GM12878 (cell line): ENCODE results near the gene PKD1.
"Not testable (repeated sequence)": the region's sequence is repeated elsewhere in the genome, so short reads cannot be mapped to it uniquely, and the experiment has no call there.

Experiments used
- ASH2L ChIP-seq: fragments of 300-600, 200-600 bp; sonication (generic); IDR thresholded peaks from 2 replicates; pipeline ENCODE4 v1.6.1; 2017; ENCODE audit warnings: low read depth, mild to moderate bottlenecking, borderline replicate concordance
- BCL11A ChIP-seq: IDR thresholded peaks from 2 replicates; pipeline ENCODE4 v1.6.1; 2011; ENCODE audit warnings: low read depth, low read length
- ESRRA ChIP-seq: IDR thresholded peaks from 2 replicates; pipeline ENCODE4 v1.6.1; 2012; ENCODE audit warnings: mild to moderate bottlenecking, low read length, improper control_type of control experiment
- EZH2 ChIP-seq: IDR thresholded peaks from 2 replicates; pipeline ENCODE4 v1.6.1; 2012; ENCODE audit warnings: low read depth, mild to moderate bottlenecking, control low read depth, inconsistent platforms, low read length, borderline replicate concordance; ENCODE audit not compliant: control insufficient read depth
- MEF2B ChIP-seq: fragments of 450-650 bp; IDR thresholded peaks from 2 replicates; pipeline ENCODE4 v1.6.1; 2018; ENCODE audit warnings: mild to moderate bottlenecking, moderate library complexity; ENCODE audit not compliant: partially characterized antibody, poor library complexity, severe bottlenecking
- POLR2AphosphoS2 ChIP-seq: IDR thresholded peaks from 2 replicates; pipeline ENCODE4 v1.6.1; 2011; ENCODE audit warnings: low read depth, mild to moderate bottlenecking, low read length, improper control_type of control experiment, moderate library complexity
- ZNF217 ChIP-seq: fragments of 450-650 bp; IDR thresholded peaks from 2 replicates; pipeline ENCODE4 v1.6.1; 2017; ENCODE audit warnings: antibody characterized with exemption, mild to moderate bottlenecking
- TF ChIP-seq, protein P1 (sequence below), 3 experiments: IDR thresholded peaks in 2 of 3; conservative IDR thresholded peaks in 1 of 3; 2 replicates each; pipeline ENCODE4 v1.5.1; 2011; ENCODE audit warnings: low read depth in 3 of 3, low read length in 3 of 3, mild to moderate bottlenecking in 3 of 3, control low read depth in 2 of 3, moderate library complexity in 2 of 3, inconsistent platforms in 1 of 3, mixed read lengths in 1 of 3; ENCODE audit not compliant: control insufficient read depth in 2 of 3, insufficient read depth in 1 of 3; ENCODE audit errors: extremely low read depth in 1 of 3
- TF ChIP-seq, protein P2 (sequence below): IDR thresholded peaks from 2 replicates; pipeline ENCODE4 v1.6.1; 2012; ENCODE audit warnings: low read length, inconsistent platforms
- TF ChIP-seq, protein P3 (sequence below): IDR thresholded peaks from 2 replicates; pipeline ENCODE4 v1.6.1; 2011; ENCODE audit warnings: mild to moderate bottlenecking, low read depth, low read length, moderate library complexity; ENCODE audit not compliant: insufficient replicate concordance
- TF ChIP-seq, protein P4 (sequence below): IDR thresholded peaks from 2 replicates; pipeline ENCODE4 v1.6.1; 2012; ENCODE audit warnings: mild to moderate bottlenecking, low read depth, low read length

DNA sequence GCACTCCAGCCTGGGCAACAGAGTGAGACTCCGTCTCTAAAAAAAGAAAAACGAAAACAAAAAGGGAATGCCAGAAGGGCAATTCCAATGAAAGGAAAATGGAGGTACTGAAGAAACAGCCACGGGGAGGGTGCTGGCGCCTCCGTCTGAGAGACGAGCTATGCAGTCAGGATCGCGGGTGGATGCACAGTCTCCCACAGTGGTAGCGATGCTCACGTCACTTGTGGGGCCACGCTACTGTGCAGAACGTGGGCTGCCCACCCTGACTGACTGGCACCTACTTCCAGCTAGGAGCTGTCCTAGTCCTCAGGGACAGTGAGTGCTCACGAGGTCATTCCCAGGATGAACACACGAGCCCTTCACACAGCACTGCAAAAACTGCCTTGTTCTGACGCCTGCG is 34.1 kb downstream of the PKD1 start:
- TF ChIP-seq, protein P1, sequence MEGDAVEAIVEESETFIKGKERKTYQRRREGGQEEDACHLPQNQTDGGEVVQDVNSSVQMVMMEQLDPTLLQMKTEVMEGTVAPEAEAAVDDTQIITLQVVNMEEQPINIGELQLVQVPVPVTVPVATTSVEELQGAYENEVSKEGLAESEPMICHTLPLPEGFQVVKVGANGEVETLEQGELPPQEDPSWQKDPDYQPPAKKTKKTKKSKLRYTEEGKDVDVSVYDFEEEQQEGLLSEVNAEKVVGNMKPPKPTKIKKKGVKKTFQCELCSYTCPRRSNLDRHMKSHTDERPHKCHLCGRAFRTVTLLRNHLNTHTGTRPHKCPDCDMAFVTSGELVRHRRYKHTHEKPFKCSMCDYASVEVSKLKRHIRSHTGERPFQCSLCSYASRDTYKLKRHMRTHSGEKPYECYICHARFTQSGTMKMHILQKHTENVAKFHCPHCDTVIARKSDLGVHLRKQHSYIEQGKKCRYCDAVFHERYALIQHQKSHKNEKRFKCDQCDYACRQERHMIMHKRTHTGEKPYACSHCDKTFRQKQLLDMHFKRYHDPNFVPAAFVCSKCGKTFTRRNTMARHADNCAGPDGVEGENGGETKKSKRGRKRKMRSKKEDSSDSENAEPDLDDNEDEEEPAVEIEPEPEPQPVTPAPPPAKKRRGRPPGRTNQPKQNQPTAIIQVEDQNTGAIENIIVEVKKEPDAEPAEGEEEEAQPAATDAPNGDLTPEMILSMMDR (IDR thresholded peaks at IDR 0.05 in 2 of 3, conservative IDR thresholded peaks at IDR 0.05 in 1 of 3; ENCODE audit: control insufficient read depth in 2 of 3, extremely low read depth in 1 of 3, insufficient read depth in 1 of 3, low read depth in 3 of 3, low read length in 3 of 3): not testable (repeated sequence)
- TF ChIP-seq ASH2L, POLR2AphosphoS2, ZNF217, EZH2, BCL11A, MEF2B, ESRRA: not testable (repeated sequence)
- TF ChIP-seq, protein P2, sequence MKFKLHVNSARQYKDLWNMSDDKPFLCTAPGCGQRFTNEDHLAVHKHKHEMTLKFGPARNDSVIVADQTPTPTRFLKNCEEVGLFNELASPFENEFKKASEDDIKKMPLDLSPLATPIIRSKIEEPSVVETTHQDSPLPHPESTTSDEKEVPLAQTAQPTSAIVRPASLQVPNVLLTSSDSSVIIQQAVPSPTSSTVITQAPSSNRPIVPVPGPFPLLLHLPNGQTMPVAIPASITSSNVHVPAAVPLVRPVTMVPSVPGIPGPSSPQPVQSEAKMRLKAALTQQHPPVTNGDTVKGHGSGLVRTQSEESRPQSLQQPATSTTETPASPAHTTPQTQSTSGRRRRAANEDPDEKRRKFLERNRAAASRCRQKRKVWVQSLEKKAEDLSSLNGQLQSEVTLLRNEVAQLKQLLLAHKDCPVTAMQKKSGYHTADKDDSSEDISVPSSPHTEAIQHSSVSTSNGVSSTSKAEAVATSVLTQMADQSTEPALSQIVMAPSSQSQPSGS: not testable (repeated sequence)
- TF ChIP-seq, protein P3, sequence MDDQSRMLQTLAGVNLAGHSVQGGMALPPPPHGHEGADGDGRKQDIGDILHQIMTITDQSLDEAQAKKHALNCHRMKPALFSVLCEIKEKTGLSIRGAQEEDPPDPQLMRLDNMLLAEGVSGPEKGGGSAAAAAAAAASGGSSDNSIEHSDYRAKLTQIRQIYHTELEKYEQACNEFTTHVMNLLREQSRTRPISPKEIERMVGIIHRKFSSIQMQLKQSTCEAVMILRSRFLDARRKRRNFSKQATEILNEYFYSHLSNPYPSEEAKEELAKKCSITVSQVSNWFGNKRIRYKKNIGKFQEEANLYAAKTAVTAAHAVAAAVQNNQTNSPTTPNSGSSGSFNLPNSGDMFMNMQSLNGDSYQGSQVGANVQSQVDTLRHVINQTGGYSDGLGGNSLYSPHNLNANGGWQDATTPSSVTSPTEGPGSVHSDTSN: not testable (repeated sequence)
- TF ChIP-seq, protein P4, sequence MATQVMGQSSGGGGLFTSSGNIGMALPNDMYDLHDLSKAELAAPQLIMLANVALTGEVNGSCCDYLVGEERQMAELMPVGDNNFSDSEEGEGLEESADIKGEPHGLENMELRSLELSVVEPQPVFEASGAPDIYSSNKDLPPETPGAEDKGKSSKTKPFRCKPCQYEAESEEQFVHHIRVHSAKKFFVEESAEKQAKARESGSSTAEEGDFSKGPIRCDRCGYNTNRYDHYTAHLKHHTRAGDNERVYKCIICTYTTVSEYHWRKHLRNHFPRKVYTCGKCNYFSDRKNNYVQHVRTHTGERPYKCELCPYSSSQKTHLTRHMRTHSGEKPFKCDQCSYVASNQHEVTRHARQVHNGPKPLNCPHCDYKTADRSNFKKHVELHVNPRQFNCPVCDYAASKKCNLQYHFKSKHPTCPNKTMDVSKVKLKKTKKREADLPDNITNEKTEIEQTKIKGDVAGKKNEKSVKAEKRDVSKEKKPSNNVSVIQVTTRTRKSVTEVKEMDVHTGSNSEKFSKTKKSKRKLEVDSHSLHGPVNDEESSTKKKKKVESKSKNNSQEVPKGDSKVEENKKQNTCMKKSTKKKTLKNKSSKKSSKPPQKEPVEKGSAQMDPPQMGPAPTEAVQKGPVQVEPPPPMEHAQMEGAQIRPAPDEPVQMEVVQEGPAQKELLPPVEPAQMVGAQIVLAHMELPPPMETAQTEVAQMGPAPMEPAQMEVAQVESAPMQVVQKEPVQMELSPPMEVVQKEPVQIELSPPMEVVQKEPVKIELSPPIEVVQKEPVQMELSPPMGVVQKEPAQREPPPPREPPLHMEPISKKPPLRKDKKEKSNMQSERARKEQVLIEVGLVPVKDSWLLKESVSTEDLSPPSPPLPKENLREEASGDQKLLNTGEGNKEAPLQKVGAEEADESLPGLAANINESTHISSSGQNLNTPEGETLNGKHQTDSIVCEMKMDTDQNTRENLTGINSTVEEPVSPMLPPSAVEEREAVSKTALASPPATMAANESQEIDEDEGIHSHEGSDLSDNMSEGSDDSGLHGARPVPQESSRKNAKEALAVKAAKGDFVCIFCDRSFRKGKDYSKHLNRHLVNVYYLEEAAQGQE: not testable (repeated sequence)
